ENCODE measurements around the gene VSX2. TPM values are rescaled to one million over a fixed set of nuclear protein-coding genes. Genes with fewer than 3 reads are reported as not detected.

Gene VSX2
- total RNA-seq, 1 experiment from 2014 or later = not detected

DNA sequence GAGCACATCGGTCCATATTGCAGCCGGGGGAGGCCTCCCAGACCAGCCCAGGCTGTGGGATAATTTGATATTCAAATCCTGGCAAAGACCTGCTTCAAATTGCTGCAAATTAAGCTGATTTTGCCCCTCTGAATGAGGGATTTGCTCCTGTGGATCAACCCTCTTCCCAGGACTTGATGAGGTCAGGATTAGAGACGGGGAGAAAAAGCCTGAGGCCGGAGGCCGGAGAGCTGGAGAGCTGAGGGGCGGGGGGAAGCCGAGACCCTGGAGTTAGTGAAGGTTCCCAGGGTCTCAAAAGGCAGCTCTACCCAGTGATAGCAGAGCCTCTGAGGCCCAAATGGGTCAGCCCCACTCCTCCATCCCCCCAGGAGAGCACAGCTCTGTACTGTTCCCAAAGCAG is 17.5 kb upstream of the VSX2 start:
- no peak for DNase-seq (ENCODE audit: low read depth)

DNA sequence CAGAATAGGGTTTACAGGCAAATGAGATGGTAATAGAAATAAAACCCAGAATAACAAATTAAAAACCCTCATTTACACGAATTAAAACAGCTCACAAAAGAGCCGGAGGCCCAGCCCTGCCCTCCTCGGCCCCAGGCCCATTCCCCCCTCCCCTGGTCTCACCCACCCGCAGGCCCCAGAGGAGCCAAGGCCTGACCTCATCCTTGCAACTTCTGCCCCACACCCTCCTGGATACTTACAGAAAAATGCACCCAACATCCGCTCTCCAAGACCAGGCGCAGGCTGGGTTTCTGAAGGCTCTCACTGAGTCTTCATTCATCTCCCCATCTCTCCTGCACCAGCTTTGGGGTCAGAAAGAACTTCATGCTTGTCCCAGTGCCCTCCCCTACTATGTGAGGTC is 16.2 kb upstream of the VSX2 start:
- no peak for DNase-seq (ENCODE audit: low read depth)

DNA sequence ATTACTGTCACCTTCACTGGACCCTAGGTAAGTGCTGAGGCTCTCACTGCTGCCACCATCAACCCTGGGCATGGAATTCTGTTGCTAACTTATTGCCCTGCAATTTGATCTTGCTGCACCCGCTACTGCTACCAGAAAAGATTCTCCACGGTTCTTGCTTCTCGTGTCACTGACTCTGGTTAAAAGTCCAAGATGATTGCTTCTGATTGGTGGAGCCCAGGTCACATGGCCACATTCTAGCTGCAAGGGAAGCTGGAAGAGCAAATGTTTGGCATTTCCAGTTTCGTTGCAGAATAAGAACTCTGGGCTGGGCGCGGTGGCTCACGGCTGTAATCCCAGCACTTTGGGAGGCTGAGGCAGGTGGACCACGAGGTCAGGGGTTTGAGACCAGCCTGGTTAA is 7.5 kb upstream of the VSX2 start:
- no peak for DNase-seq (ENCODE audit: low read depth)

DNA sequence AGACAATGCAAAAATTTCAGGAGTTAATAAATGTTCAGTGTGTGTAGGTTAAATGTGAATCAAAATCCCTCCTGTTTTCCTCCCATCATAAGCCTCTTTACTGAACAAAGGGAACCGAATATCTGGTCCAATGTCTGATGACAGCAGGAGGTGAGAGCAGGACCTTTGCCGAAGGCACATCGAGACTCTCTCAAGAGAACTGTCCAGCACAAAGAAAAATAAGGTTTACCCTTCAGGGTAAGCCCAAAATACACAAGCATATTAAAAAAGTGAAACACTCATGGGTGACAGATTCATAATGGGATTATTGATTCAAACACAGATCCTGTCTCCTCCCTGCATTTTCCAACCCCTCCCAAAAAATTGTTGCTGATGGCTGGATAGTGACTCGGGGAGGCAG is 4.2 kb upstream of the VSX2 start:
- DNase-seq (ENCODE audit: low read depth) = no peak

DNA sequence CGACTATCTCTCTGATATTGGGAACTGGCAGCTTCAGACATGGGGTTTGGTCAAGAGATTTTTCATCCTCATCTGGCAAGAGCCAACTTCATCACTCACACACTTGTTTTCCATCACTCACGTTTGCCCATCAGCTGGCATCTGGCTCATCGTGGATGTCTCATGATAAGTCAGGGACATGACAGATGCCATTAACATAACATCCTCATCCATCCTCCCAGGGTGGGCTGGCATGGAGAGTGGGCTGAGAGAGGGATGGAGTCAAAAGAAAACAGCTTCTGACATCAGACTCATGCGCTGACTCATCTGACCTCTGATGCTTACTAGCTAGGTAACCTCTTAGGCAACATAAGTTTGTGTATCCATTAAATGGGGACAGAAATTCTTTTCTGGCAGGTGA is 1.8 kb upstream of the VSX2 start:
- no peak for DNase-seq (ENCODE audit: low read depth)

DNA sequence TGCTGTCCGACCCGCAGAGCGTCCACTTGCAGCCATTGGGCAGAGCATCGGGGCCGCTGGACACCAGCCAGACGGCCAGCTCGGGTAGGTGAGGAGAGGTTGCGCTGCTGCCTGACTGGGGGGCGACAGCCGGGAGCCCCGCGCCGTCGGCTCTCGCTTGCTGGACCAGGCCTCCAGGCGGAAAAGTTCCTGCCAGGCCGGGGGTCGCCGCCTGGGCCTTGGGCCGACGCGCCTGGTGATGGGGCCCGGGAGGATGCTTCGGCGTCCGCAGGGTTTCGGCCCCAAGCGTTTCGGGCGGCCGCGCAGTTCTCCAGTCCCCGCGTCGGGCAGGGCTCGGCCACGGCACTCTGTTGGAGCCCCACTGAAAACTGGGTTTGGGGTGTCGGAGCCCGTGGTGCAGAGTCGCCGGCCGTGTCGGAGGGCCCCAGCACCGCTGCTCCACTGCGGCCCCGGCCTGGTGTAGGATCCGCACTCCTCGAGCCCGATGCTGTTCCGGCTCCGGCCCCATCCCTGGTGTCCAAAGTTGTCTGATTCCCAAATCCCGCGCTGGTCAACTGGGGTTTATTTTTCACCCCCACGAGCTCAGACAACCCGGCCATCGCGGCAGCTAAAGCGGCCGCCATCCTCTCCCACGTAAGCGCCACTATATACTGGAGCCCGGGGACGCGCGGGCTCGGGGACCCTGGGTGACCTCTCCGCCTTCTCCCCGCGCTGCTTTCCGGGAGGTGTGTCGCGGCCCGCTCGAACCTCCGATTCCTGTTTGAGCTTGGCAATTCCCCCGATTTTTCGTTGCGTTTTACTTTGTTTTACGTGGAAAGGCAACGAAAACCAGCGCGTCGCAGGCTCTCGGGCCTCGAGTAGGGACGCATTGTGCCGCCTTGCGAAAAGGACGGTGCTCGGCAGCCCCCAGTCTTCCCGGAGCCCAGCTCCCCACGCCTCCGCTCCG is 872 bp downstream of the VSX2 start:
- DNase-seq (ENCODE audit: low read depth) = no peak

DNA sequence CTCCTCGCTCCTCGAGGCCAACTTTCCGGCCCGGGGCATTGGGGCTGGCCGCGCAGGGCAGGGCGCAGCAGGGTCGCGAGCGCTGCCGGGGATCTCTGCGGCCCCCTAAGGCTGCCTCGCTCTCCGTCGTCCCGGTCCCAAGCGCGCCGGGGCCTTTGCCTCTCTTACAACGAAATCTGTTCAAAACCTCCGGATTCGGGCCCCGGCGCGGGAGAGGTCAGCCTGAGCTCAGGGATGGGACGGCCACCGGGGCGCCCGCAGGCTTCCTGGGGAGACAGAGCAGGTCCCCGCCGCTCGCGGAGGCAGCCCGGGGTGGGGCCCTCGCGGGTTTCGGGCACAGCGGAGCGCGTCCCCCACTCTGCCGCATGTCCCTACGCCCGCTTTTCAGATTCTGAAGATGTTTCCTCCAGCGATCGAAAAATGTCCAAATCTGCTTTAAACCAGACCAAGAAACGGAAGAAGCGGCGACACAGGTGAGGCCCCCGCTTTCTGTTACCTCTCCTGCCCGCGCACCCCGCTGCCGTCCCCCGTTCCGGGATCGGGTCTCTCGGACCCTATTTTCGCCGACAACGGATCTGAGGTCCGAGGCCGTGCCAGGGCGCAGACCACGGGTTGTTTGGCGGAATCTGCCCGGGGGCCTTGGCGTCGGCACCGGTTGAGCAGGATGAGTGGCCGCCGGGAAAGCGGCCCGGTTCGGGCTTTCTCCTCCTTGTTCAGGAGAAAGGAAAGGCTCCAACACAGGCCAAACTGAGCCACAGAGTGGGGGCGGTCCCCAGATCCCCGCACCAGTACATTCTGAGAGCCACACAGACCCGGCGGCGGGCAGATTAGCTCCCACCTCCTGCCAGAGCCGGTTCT is 1.8 kb downstream of the VSX2 start:
- DNase-seq (ENCODE audit: low read depth) = peak; percentile 19

DNA sequence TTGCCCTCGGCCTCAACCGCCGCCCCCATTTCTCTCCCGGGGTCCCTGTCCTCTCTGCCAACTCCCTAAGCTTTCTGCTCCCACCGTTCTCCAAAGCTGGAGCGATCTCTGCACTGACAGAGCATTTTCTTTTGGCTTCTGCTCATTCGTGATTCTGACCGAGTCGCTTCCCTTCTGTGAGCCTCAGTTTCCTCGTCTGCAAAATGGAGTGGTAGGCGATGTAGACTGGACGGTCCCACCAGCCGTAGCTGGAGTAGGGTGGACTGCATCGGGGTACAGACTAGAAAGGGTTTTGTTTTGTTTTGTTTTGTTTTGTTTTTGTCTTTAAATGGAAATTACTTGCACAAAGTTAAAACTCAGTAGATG is 2.4 kb downstream of the VSX2 start:
- no peak for DNase-seq (ENCODE audit: low read depth)

DNA sequence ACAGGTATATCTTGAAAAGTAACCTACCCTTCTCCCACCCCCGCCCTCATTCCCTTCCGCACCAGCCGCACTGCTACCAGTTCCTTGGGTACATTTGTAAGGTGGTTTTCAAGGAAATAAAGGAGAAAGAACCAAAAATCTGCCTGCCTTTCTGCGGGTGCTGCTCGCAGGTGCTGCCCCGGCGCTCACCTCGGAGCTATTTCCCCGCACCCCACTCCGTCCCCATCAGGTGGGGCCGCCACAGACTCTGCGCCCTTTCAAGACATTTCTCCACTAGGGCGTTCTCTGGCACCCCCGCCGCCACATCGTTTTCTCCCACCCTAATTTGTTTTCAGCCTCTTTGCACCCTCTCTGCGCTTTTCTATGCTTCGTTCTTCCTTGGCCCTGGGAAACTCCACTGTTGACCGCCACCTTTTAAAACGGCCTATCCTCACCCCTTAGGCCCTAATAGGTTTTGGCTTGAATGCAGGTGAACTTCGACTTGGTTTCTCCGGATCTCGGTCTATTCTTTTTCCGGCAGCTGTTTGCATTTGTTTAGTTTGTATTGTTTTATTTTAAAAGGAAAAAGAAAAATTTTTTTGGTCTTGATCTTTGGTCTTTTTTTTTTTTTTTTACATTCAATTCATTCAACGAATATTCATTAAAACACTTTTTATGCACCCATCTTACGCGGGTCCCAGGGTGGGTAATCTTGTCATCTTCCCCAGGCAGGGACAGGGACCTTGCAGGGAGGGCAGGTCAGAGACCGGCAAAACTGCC is 3.0 kb downstream of the VSX2 start:
- no peak for DNase-seq (ENCODE audit: low read depth)

DNA sequence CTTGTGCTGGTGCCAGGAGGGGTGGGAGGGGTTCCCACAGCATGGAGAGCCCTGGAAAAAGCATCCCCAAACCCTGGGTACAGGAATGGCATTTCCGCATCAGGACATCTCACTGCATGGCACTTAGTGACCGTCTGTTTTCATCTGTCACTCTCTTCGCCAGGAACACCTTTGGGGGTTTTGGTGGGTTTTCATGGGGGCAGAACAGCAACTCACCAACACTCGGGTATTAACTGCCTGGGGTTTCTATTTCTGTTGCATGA is 3.5 kb downstream of the VSX2 start:
- DNase-seq (ENCODE audit: low read depth) = no peak

DNA sequence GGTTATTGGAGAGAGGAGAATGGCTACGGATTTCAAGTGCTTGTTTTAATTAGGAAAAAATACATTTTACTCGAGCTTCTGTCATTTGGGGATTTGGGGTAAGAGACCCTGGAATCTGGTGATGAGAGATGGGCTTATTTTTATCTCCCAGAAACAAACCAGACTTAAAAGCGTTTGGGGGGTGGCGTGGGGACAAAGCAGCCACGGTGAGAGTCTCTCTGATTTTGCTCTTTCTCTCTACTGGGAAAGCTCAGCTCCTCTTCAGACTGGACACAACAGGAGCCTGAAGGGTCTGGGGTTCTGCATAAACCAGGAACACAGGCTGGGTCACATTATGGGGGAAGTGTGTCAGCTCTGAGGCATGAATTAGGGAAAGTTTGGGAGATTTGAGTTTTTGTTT is 3.8 kb downstream of the VSX2 start:
- no peak for DNase-seq (ENCODE audit: low read depth)

DNA sequence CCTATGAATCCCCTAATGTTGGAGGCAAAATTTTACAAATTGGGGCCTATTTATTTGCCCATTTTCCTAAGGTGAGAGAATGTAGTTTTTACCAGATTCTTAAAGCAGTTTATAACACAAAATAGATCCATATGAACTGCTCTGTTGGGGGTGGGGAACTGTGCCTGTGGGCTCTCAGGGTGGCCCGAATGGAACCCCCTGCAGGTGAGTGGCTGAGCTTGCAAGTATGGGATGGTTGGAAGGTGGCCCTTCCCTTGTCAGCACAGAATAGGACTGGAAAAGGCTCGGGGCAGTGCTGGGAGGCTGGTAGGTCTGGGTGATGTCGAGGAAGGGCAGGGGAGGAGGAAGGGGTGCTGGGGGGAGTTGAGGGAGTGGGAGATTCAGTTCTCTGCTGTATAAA is 4.9 kb downstream of the VSX2 start:
- no peak for DNase-seq (ENCODE audit: low read depth)

DNA sequence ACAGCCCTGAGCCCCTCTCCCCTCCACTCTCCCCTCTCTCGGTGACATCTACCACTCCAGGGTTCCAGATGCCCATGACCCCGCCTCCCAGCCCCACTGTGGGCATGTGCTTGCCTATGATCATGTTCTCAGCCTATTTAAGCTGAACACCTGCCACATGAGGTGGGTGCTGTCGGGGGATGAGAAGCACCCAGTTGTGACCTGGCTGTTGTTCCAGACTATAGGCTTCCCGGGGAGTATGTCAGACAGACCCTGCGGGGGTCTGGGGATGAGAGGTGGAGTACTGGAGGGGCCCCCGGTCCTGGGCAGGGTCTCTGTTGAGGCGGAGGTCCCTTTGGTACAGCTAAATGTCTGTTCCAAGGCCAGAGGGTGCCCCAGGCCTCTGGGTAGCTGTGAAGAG is 6.0 kb downstream of the VSX2 start:
- no peak for DNase-seq (ENCODE audit: low read depth)

DNA sequence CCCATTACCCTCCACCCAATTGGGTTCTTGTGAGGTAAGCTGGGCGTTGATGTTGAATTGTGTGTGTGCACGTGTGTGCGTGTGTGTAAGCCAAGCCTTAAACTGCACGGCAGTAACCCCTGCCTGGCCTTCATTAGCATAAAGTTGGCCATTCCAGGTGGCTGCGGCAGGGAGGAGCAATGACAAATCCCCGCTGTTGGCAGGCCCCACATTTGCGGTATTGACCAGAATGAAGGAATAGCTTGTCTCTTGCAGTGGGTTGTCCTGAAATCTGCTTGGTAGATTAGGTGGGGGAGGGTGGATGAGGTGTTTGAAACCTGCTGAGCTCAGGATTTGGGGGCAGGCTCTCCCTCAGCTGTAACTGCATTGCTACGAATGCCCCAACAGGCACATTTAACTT is 7.3 kb downstream of the VSX2 start:
- no peak for DNase-seq (ENCODE audit: low read depth)

DNA sequence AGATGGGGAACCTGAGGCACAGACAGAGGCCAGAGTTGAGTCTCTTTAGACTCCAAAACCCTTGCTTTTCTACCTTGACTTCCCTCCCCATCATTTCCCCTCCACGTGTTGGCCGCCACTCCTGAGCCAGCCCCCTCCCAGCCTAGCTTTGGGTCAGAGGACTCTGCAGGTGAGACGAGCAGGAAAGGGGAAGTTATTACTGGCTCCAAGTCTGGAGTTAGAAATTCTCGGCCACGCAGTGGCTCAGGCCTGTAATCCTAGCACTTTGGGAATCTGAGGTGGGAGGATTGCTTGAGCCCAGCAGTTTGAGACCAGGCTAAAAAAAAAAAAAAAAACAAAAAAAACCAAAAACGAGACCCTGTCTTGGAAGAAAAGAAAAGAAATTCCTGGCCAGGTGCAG is 8.8 kb downstream of the VSX2 start:
- DNase-seq (ENCODE audit: low read depth) = no peak

DNA sequence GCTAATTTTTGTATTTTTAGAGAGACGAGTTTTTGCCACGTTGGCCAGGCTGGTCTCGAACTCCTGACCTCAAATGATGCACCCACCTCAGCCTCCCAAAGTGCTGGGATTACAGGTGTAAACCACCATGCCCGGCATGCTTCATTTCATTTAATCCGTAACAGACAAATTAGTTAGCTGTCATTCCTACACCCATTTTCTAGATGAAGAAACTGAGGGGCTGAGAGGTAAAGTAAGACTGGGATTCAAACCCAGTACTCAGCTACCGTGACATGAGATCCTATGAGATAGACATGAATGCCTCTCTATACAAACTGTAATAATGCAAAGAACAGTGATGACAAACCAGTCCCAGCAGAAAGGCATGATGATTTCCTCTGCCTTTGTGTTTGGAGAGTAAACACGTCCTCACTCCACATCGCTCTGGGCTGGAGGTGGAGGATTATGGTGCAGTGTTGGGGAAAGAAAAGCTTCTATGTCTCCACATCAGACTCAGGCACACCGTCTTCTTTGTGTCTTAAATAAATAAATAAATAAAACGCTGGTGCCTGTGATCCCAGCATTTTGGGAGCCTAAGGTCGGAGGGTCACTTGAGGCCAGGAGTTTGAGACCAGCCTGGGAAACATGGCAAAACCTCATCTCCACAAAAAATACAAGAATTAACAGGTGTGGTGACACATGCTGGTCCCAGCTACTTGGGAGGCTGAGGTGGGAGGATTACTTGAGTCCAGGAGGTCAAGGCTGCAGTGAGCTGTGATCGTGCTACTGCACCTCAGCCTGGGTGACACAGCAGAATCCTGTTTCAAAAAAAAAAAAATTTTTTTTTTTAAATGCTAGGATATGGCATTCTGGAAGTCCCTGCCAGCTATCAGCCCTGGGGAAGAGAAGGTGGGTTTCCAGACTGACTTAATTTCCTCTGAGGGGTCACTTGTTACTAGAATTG is 10.5 kb downstream of the VSX2 start:
- DNase-seq (ENCODE audit: low read depth) = no peak

DNA sequence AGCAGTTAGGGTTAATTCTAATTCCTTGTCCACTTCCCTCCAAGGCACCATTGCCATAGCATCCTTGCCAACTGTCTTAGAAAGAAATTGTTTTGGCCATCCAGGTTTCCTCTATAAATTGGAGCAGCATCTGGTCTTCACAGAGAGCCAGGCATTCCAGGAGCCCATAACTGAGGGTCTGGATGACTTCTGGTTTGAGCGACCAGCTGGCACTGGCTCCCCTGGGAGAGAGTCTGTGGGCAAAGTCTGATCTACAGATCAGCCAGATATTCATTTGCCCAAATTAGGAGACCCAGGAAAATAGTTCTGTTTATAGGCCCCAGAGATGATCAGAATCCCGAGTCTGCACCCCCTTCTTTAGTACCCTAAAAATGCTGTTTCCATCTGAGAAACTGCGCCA is 16.0 kb downstream of the VSX2 start:
- no peak for DNase-seq (ENCODE audit: low read depth)

DNA sequence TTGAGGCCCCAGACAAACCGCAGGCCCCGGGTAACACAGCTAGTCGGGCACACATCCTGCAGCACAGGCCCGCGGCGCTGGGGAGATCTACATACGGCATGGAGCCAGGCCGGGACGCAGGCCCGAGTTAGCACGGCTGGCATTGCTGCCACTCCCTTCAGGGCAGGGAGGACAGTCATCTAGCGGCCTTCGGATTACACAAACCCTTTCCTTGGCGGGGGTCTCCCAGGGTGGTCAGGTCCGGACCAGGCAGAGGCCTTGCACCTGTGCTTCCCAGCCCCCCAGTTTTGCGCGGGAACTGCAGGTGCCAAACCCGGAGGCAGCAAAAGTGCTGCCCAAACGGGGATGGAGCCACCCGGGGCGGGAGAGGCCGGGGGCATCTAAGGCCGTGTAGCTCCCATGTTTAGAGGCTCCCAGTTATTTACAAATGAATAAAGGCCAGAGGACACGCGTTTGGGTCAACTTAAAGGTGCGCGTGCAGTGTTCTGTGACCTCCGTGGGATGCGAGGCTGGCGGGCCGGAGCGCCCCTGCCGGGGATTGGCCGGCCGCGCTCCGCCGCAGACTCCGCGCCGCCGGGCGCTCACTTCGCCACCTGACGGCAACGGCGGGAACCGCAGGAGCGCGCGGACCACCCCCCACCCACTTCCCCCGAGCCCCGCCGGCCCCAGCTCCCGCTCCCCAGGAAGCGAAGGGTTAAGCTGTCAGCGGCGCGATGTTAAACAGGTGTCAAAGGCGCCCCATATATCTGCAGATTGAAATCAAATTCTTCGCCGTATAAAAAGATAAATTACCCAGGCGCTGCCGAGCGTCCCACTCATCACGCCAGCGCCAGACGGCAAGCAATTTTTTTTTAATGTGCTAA is 18.1 kb downstream of the VSX2 start:
- peak; percentile 75 for DNase-seq (ENCODE audit: low read depth)

DNA sequence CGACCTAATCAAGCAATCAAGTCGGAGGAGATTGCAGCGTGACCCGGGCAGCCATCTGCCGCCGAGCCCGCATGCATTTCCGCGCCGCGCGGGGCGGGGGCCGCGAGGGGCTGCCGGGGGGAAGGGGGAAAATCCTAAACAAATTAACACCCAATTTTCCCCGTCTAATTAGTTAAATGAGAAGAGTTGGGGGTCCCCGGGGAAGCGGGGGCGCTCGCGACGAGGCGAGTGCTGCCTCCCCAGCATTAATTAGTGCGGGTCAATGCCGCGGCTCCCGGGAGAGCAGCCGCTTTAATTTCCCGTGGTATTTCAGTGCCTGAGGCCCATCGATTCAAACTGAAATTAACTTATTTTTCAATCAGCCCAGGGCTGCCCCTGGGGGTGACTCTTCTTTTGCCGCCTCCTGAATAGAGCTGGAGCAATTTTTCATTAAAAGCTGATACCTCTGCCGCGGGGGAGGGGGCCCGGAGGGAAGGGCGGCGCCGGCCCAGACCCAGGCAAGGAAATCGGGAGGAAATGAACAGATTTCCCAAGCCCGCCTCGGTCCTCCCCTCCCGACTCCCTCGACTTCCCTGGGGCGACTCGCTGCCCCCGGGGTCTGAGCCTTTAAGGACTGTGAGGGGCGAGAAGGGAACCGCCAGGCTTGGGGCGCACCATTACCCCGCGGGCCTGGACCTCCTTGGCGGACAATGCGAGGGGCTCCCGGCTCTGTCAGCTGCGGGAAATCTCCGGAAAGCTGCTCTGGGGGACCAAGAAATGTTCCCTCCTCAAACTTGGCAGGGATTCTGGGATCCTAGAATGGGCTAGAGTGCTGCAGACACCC is 18.9 kb downstream of the VSX2 start:
- DNase-seq (ENCODE audit: low read depth) = no peak

DNA sequence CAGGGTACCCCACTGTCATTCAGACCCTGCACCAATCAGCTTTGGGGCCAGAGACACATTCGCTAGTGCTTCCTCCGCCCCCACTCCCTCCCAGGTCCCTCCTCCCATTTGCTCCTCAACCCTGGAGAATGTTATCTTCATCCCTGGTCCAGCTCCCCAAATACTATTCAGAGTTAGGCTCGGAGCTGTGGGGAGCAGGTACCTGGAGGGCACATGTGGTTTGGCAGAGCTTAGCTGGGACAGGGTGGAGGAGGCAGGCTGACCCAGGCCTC is 19.5 kb downstream of the VSX2 start:
- no peak for DNase-seq (ENCODE audit: low read depth)
